Measurements from ENCODE around the gene ALG14. TPM values are rescaled to one million over a fixed set of nuclear protein-coding genes. Genes with fewer than 3 reads are reported as not detected.
A peak's percentile ranks its signal among the peaks of the same experiment; 100 is the strongest.

The ALG14 gene
- total RNA-seq, 1 donor from 2014 or later, result 2.6 TPM

GRCh38 chr1:94934551-94934950 lies 138.2 kb downstream of the ALG14 start:
- no peaks in the 10 kb centered on the region for H3K9me3 ChIP-seq (replicated peaks)
- peaks cover 22% of the 10 kb centered on the region for H3K4me1 ChIP-seq
- TF ChIP-seq, protein P1, sequence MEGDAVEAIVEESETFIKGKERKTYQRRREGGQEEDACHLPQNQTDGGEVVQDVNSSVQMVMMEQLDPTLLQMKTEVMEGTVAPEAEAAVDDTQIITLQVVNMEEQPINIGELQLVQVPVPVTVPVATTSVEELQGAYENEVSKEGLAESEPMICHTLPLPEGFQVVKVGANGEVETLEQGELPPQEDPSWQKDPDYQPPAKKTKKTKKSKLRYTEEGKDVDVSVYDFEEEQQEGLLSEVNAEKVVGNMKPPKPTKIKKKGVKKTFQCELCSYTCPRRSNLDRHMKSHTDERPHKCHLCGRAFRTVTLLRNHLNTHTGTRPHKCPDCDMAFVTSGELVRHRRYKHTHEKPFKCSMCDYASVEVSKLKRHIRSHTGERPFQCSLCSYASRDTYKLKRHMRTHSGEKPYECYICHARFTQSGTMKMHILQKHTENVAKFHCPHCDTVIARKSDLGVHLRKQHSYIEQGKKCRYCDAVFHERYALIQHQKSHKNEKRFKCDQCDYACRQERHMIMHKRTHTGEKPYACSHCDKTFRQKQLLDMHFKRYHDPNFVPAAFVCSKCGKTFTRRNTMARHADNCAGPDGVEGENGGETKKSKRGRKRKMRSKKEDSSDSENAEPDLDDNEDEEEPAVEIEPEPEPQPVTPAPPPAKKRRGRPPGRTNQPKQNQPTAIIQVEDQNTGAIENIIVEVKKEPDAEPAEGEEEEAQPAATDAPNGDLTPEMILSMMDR (IDR thresholded peaks at IDR 0.05; ENCODE audit: borderline replicate concordance), result no peak
- H3K27me3 ChIP-seq (ENCODE audit: low read depth), result no peaks in the 10 kb centered on the region
- H3K27ac ChIP-seq (replicated peaks), result no peak overlapping the region
- intact Hi-C loops (cut with micrococcal nuclease), result no loop called here
- DNase-seq, result no peak
- H3K4me3 ChIP-seq, result no peak overlapping the region
- H3K36me3 ChIP-seq, result peaks cover 4% of the 10 kb centered on the region

GRCh38 chr1:94931254-94931841 lies 141.4 kb downstream of the ALG14 start:
- Histone ChIP-seq H3K4me1 (peaks cover 40% of the 10 kb centered on the region), H3K27ac (replicated peaks) (no peak overlapping the region), H3K4me3 (no peak overlapping the region), H3K36me3 (peaks cover 4% of the 10 kb centered on the region), H3K9me3 (replicated peaks) (no peaks in the 10 kb centered on the region), H3K27me3 (ENCODE audit: low read depth) (no peaks in the 10 kb centered on the region)
- TF ChIP-seq, protein P1 (IDR thresholded peaks at IDR 0.05; ENCODE audit: borderline replicate concordance), result no peak
- intact Hi-C loops (cut with micrococcal nuclease), result no loop called here
- DNase-seq, result no peak

- Histone ChIP-seq H3K36me3 (peaks cover 4% of the 10 kb centered on the region), H3K4me1 (peaks cover 53% of the 10 kb centered on the region), H3K27me3 (ENCODE audit: low read depth) (no peaks in the 10 kb centered on the region), H3K27ac (replicated peaks) (peak overlapping the region; percentile 95), H3K4me3 (peak overlapping the region; percentile 80), H3K9me3 (replicated peaks) (no peaks in the 10 kb centered on the region)
- intact Hi-C loops (cut with micrococcal nuclease), result loop anchor here (10.0 kb wide), 1 partner anchor 105 kb away; no protein-coding TSS in a partner anchor
- no peak for DNase-seq
- TF ChIP-seq, protein P1 (IDR thresholded peaks at IDR 0.05; ENCODE audit: borderline replicate concordance), result no peak
Measured at GRCh38 chr1:94929351-94930217, 143.2 kb downstream of the ALG14 start.

- Histone ChIP-seq H3K9me3 (replicated peaks) (no peaks in the 10 kb centered on the region), H3K27ac (replicated peaks) (peak overlapping the region; percentile 95), H3K4me1 (peaks cover 64% of the 10 kb centered on the region), H3K27me3 (ENCODE audit: low read depth) (no peaks in the 10 kb centered on the region), H3K4me3 (peak overlapping the region; percentile 80), H3K36me3 (peaks cover 4% of the 10 kb centered on the region)
- TF ChIP-seq, protein P1 (IDR thresholded peaks at IDR 0.05; ENCODE audit: borderline replicate concordance), result no peak
- intact Hi-C loops (cut with micrococcal nuclease), result loop anchor here (10.0 kb wide), 1 partner anchor 106 kb away; no protein-coding TSS in a partner anchor
- no peak for DNase-seq
Measured at GRCh38 chr1:94928293-94928939, 144.3 kb downstream of the ALG14 start.

DNA sequence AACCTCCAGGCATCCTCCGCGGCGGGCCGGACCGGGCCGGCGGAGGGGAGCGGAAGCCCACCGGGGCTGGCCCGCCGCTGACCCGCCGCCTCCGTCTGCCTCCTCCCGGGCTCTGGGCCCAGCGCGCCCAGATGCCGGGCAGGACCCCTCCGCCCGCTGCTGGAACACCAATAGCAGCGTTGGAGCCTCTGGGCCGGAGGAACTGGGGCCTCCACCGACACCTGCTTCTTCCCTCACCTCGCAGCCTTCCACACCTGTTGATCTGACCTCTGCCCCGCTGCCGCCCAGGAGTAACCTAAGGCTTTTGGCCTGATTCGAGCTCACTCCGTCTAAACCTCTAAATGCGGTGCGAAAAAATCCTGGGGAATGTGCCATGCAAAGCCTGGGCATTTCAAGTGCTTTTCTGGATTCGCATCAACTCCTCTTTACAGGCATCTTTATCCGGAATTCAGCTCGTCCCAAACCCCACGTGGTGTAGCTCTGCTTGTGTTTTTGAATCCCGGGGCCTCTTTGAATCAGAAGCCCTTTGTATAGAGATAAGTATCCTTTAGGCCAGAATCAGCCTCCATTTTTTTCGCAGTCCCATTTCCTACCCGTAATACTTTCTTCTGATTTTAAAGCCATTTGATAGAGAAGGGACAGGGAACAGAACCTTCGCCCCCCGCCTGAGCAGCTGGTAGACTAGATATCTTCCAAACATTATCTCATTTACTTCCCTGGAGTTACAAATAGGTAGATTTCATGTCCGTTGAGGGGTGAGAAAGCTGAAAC lies 145.2 kb downstream of the ALG14 start:
- Histone ChIP-seq H3K36me3 (peaks cover under 1% of the 10 kb centered on the region), H3K27me3 (ENCODE audit: low read depth) (no peaks in the 10 kb centered on the region), H3K9me3 (replicated peaks) (no peaks in the 10 kb centered on the region), H3K27ac (replicated peaks) (peak overlapping the region; percentile 95), H3K4me3 (peak overlapping the region; percentile 80), H3K4me1 (peaks cover 72% of the 10 kb centered on the region)
- DNase-seq, result no peak
- intact Hi-C loops (cut with micrococcal nuclease), result loop anchor here (10.0 kb wide), 1 partner anchor 107 kb away; no protein-coding TSS in a partner anchor
- TF ChIP-seq, protein P1 (IDR thresholded peaks at IDR 0.05; ENCODE audit: borderline replicate concordance), result no peak
